H1 (cell line): Measurements from ENCODE around the gene PDF. TPM values are rescaled to one million over a fixed set of nuclear protein-coding genes. Genes with fewer than 3 reads are reported as not detected.

ENCODE experiments used
- CTCF ChIA-PET: fragments of 300-600 bp; sonication (Branson Sonifier 250); formaldehyde crosslinking; loops from one replicate; lab custom pipeline; 2021; ENCODE audit not compliant: partially characterized antibody; lab: Charles Lee
- POLR2A ChIA-PET: fragments of 300-600 bp; sonication (Branson Sonifier 250); formaldehyde crosslinking; loops from one replicate; lab custom pipeline; 2021; ENCODE audit warnings: inconsistent platforms; ENCODE audit not compliant: partially characterized antibody; lab: Charles Lee
- DNase-seq, 2 experiments: peaks; one replicate each; pipeline versions ENCODE4 v3.0.0 to v3.0.0-alpha.2; 2010 to 2022; ENCODE audit warnings: low spot score in 2 of 2, low read depth in 1 of 2, mixed read lengths in 1 of 2
- FAIRE-seq: peaks from 2 replicates; lab custom pipeline; 2011; peaks lifted over from hg19 to GRCh38; lab: Jason Lieb, UNC
- H2AFZ ChIP-seq: 2 replicates; pipeline ENCODE4 v1.8.1; 2012; ENCODE audit warnings: low read length, inconsistent platforms
- H2AK5ac ChIP-seq: 2 replicates; pipeline ENCODE4 v1.6.1; 2013; ENCODE audit warnings: low read depth, low read length
- H2BK120ac ChIP-seq: replicated peaks from 2 replicates; pipeline ENCODE3; 2013; ENCODE audit warnings: low read depth, low read length, inconsistent platforms
- H2BK12ac ChIP-seq: 2 replicates; pipeline ENCODE4 v1.6.1; 2013; ENCODE audit warnings: low read depth, low read length
- H2BK15ac ChIP-seq: 2 replicates; pipeline ENCODE4 v1.6.1; 2013; ENCODE audit warnings: low read length
- H2BK20ac ChIP-seq: 2 replicates; pipeline ENCODE4 v1.6.1; 2013; ENCODE audit warnings: low read length
- H2BK5ac ChIP-seq: 2 replicates; pipeline ENCODE4 v1.6.1; 2013; ENCODE audit warnings: low read depth, low read length
- H3K14ac ChIP-seq: 2 replicates; pipeline ENCODE4 v1.6.1; 2013; ENCODE audit warnings: inconsistent platforms; ENCODE audit not compliant: insufficient read length
- H3K18ac ChIP-seq: 2 replicates; pipeline ENCODE4 v1.6.1; 2013; ENCODE audit warnings: low read length; ENCODE audit errors: extremely low read depth
- H3K23ac ChIP-seq: 2 replicates; pipeline ENCODE4 v1.6.1; 2013; ENCODE audit warnings: inconsistent platforms; ENCODE audit not compliant: insufficient read length
- H3K23me2 ChIP-seq: 2 replicates; pipeline ENCODE4 v1.6.1; 2013; ENCODE audit warnings: low read depth, low read length
- H3K27ac ChIP-seq: 2 replicates; pipeline ENCODE4 v1.6.1; 2011; ENCODE audit warnings: low read depth, low read length, inconsistent platforms
- H3K27me3 ChIP-seq, 4 experiments: replicated peaks in 1 of 4; 1 replicate in 1 of 4; 2 replicates in 3 of 4; pipeline versions ENCODE4 v1.6.1 to v1.8.1; 2011 to 2013; ENCODE audit warnings: low read length in 3 of 4, mild to moderate bottlenecking in 3 of 4, inconsistent platforms in 2 of 4, mixed read lengths in 2 of 4, moderate library complexity in 1 of 4; ENCODE audit not compliant: control insufficient read depth in 3 of 4, insufficient read depth in 3 of 4; ENCODE audit errors: extremely low read depth in 1 of 4
- H3K36me3 ChIP-seq, 4 experiments: 2 replicates each; pipeline versions ENCODE4 v1.6.1 to v1.8.1; 2011 to 2013; ENCODE audit warnings: mild to moderate bottlenecking in 4 of 4, low read length in 3 of 4, moderate library complexity in 2 of 4, control low read depth in 1 of 4, inconsistent platforms in 1 of 4; ENCODE audit not compliant: insufficient read depth in 4 of 4, control insufficient read depth in 2 of 4
- H3K4ac ChIP-seq: replicated peaks from 2 replicates; pipeline ENCODE3; 2013; ENCODE audit warnings: low read length, low read depth, mixed read lengths, inconsistent platforms; ENCODE audit not compliant: insufficient read length
- H3K4me1 ChIP-seq, 4 experiments: replicated peaks in 1 of 4; 1 replicate in 1 of 4; 2 replicates in 3 of 4; pipeline versions ENCODE4 v1.6.1 to v1.8.1; 2011 to 2013; ENCODE audit warnings: low read length in 3 of 4, inconsistent platforms in 2 of 4, mixed read lengths in 1 of 4; ENCODE audit not compliant: insufficient read depth in 4 of 4, control insufficient read depth in 3 of 4
- H3K4me2 ChIP-seq, 2 experiments: 2 replicates each; pipeline versions ENCODE4 v1.6.1 to v1.8.1; 2011 to 2013; ENCODE audit warnings: low read depth in 2 of 2, low read length in 2 of 2, control low read depth in 1 of 2, inconsistent platforms in 1 of 2, mild to moderate bottlenecking in 1 of 2; ENCODE audit not compliant: insufficient read depth in 1 of 2
- H3K4me3 ChIP-seq, 4 experiments: fragments of 200-600, 300-600 bp in 1 of 4; sonication (generic), shearing (Covaris generic), sonication (Bioruptor Twin) in 1 of 4; 2 replicates each; pipeline versions ENCODE4 v1.5.1 to v1.8.1; 2011 to 2016; ENCODE audit warnings: low read length in 4 of 4, low read depth in 3 of 4, control low read depth in 2 of 4, inconsistent platforms in 2 of 4, mild to moderate bottlenecking in 2 of 4, mixed read lengths in 1 of 4, moderate library complexity in 1 of 4; ENCODE audit not compliant: insufficient read depth in 2 of 4; ENCODE audit errors: extremely low read depth in 1 of 4
- H3K56ac ChIP-seq: replicated peaks from 2 replicates; pipeline ENCODE3; 2013; ENCODE audit warnings: low read depth, mild to moderate bottlenecking, mixed read lengths, low read length, inconsistent platforms; ENCODE audit not compliant: insufficient read length
- H3K79me1 ChIP-seq: 2 replicates; pipeline ENCODE4 v1.6.1; 2013; ENCODE audit warnings: low read depth, low read length, control low read depth
- H3K79me2 ChIP-seq, 2 experiments: 2 replicates each; pipeline versions ENCODE4 v1.6.1 to v1.8.1; 2012 to 2013; ENCODE audit warnings: low read length in 2 of 2, mild to moderate bottlenecking in 2 of 2, inconsistent platforms in 1 of 2; ENCODE audit not compliant: insufficient read depth in 2 of 2, control insufficient read depth in 1 of 2
- H3K9ac ChIP-seq, 4 experiments: replicated peaks in 1 of 4; 1 replicate in 1 of 4; 2 replicates in 3 of 4; pipeline versions ENCODE4 v1.6.1 to v1.8.1; 2011 to 2013; ENCODE audit warnings: low read depth in 3 of 4, low read length in 3 of 4, control low read depth in 2 of 4, mild to moderate bottlenecking in 2 of 4, moderate library complexity in 2 of 4, inconsistent platforms in 1 of 4; ENCODE audit errors: extremely low read depth in 1 of 4
- H3K9me3 ChIP-seq, 2 experiments: 2 replicates each; pipeline versions ENCODE4 v1.6.1 to v1.8.1; 2012 to 2013; ENCODE audit warnings: mild to moderate bottlenecking in 2 of 2, moderate library complexity in 2 of 2, control low read depth in 1 of 2, inconsistent platforms in 1 of 2, low read depth in 1 of 2, low read length in 1 of 2, mixed read lengths in 1 of 2; ENCODE audit not compliant: insufficient read depth in 2 of 2
- H4K20me1 ChIP-seq, 2 experiments: replicated peaks in 1 of 2; 2 replicates each; pipeline versions ENCODE3 to v1.8.1; 2011 to 2013; ENCODE audit warnings: inconsistent platforms in 2 of 2, low read length in 2 of 2, mild to moderate bottlenecking in 1 of 2; ENCODE audit not compliant: insufficient read depth in 2 of 2, control insufficient read depth in 1 of 2
- H4K5ac ChIP-seq: 2 replicates; pipeline ENCODE4 v1.6.1; 2013; ENCODE audit warnings: low read length, low read depth, mixed read lengths, inconsistent platforms; ENCODE audit not compliant: insufficient read length
- H4K8ac ChIP-seq: 2 replicates; pipeline ENCODE4 v1.8.0; 2013; ENCODE audit warnings: mild to moderate bottlenecking, moderate library complexity, low read length, inconsistent platforms; ENCODE audit not compliant: insufficient read depth; ENCODE audit errors: extremely low read depth
- H4K91ac ChIP-seq: replicated peaks from 2 replicates; pipeline ENCODE3; 2013; ENCODE audit warnings: low read length, mixed read lengths, inconsistent platforms; ENCODE audit not compliant: insufficient read length
- ASH2L ChIP-seq: fragments of 200-600, 300-600 bp; sonication (generic); IDR thresholded peaks from one replicate; pipeline ENCODE4 v1.7.1; 2017; ENCODE audit warnings: low read length
- CBX8 ChIP-seq: fragments of 300-800, 300-1000 bp; sonication (generic); IDR thresholded peaks from 2 replicates; pipeline ENCODE4 v1.7.1; 2016; ENCODE audit warnings: low read depth, low read length, borderline replicate concordance
- CREB1 ChIP-seq: IDR thresholded peaks from 2 replicates; pipeline ENCODE4 v1.6.1; 2012; ENCODE audit warnings: inconsistent platforms
- CTBP2 ChIP-seq: IDR thresholded peaks from 2 replicates; pipeline ENCODE4 v1.7.0; 2011; ENCODE audit warnings: borderline replicate concordance, mild to moderate bottlenecking, moderate library complexity, mixed read lengths, low read length; ENCODE audit not compliant: insufficient read depth, insufficient read length
- CTCF ChIP-seq, 3 experiments: IDR thresholded peaks; 1 replicate in 2 of 3; 2 replicates in 1 of 3; pipeline versions ENCODE4 v1.5.1 to v1.6.1; 2011; ENCODE audit warnings: low read length in 3 of 3, mild to moderate bottlenecking in 3 of 3, inconsistent platforms in 2 of 3, low read depth in 1 of 3, moderate library complexity in 1 of 3; ENCODE audit not compliant: insufficient read depth in 1 of 3; ENCODE audit errors: control extremely low read depth in 1 of 3
- KDM5A ChIP-seq: fragments of 200-600 bp; IDR thresholded peaks from 2 replicates; pipeline ENCODE4 v1.7.1; 2012; ENCODE audit warnings: mild to moderate bottlenecking, low read length, inconsistent platforms, mixed read lengths
- NRF1 ChIP-seq: IDR thresholded peaks from 2 replicates; pipeline ENCODE4 v1.6.1; 2011; ENCODE audit warnings: mild to moderate bottlenecking, low read depth, low read length, improper control_type of control experiment
- RXRA ChIP-seq: IDR thresholded peaks from 2 replicates; pipeline ENCODE4 v1.6.1; 2011; ENCODE audit warnings: low read depth, mild to moderate bottlenecking, low read length, moderate library complexity; ENCODE audit not compliant: insufficient read depth
- SIN3A ChIP-seq, 2 experiments: IDR thresholded peaks in 1 of 2; conservative IDR thresholded peaks in 1 of 2; 2 replicates each; pipeline ENCODE4 v1.6.1; 2011 to 2012; ENCODE audit warnings: low read length in 2 of 2, improper control_type of control experiment in 1 of 2, low read depth in 1 of 2, mild to moderate bottlenecking in 1 of 2
- SRF ChIP-seq: IDR thresholded peaks from 2 replicates; pipeline ENCODE4 v1.6.1; 2011; ENCODE audit warnings: mild to moderate bottlenecking, low read depth, low read length, moderate library complexity
- YY1 ChIP-seq: IDR thresholded peaks from 2 replicates; pipeline ENCODE4 v1.6.1; 2011; ENCODE audit warnings: low read depth, mild to moderate bottlenecking, low read length
- WGBS, 2 experiments: shearing (Covaris generic) in 1 of 2; methylation state at CpG; one replicate each; pipeline versions ENCODE4 v1.1.6 to v1.1.7; 2013 to 2015; ENCODE audit warnings: low lambda C conversion rate in 2 of 2, mixed read lengths in 2 of 2, inconsistent platforms in 1 of 2, low coverage in 1 of 2, missing lambda C conversion rate in 1 of 2; ENCODE audit not compliant: insufficient replicate concordance in 2 of 2, insufficient coverage in 1 of 2, insufficient read length in 1 of 2; ENCODE audit errors: extremely low coverage in 1 of 2, missing lambda C conversion rate in 1 of 2; 5-methylcytosine and 5-hydroxymethylcytosine counted together
- polyA plus RNA-seq, 7 experiments: library from polyadenylated mRNA; depleted of rRNA in 3 of 7; stranded (reverse) in 5 of 7; unstranded in 2 of 7; fragments of >200 nt in 5 of 7; fragments of 200-250 nt in 2 of 7; gene quantifications; 1 replicate in 5 of 7; 2 replicates in 1 of 7; 4 replicates in 1 of 7; pipeline versions ENCODE4 v1.2.1 to v1.2.3, GENCODE V29; 2011 to 2013; ENCODE audit warnings: missing spikeins in 2 of 7, mixed read lengths in 2 of 7
- total RNA-seq: library from RNA; stranded (reverse); fragmentation: NEBNext Ultra II Directional; extraction: Animal tissue kit (Norgen Biotek cat#: 25700); gene quantifications from 2 replicates; pipeline ENCODE4 v1.2.1, GENCODE V29; 2021

Gene PDF
- total and polyA plus RNA-seq, 2 of the 8 experiments (the other 6 are each of a cell fraction or from before 2014, with no cell fraction given): 17.7 to 23.9 TPM

- POLR2A ChIA-PET: interaction anchor here (0.7 to 1.1 kb wide), 2 partner anchors 98 to 1016 kb away, joined by 3 to 5 read pairs; partner anchors contain the start of gene SNTB2
- Histone ChIP-seq H3K4ac (no peak overlapping the region), H3K23ac (no peak overlapping the region), H4K91ac (no peak overlapping the region), H3K36me3 (peaks cover 0 to 3% (median 1%) of the 10 kb centered on the region in 4 experiments; a peak in 2 of 8 replicates), H2AFZ (no peak overlapping the region), H2AK5ac (no peak overlapping the region), H3K4me1 (no peaks in the 10 kb centered on the region), H3K79me1 (no peaks in the 10 kb centered on the region), H3K23me2 (no peaks in the 10 kb centered on the region), H3K27me3 (no peaks in the 10 kb centered on the region), H3K18ac (no peak overlapping the region), H2BK15ac (no peak overlapping the region), H4K5ac (no peak overlapping the region), H2BK12ac (no peak overlapping the region), H3K9ac (no peak overlapping the region), H4K8ac (no peak overlapping the region), H3K27ac (no peak overlapping the region), H3K9me3 (no peaks in the 10 kb centered on the region), H3K4me2 (no peak overlapping the region), H2BK20ac (no peak overlapping the region), H3K4me3 (no peak overlapping the region), H4K20me1 (no peaks in the 10 kb centered on the region), H3K79me2 (no peaks in the 10 kb centered on the region), H3K14ac (no peak overlapping the region), H2BK120ac (no peak overlapping the region), H3K56ac (no peak overlapping the region), H2BK5ac (no peak overlapping the region)
- TF ChIP-seq RXRA (no peak), YY1 (no peak), NRF1 (no peak), SRF (no peak), CBX8 (no peak), CREB1 (no peak), CTCF (IDR thresholded peaks at IDR 0.05; ENCODE audit: control extremely low read depth in 1 of 3, insufficient read depth in 1 of 3, low read depth in 1 of 3, low read length in 3 of 3) (no peak), CTBP2 (no peak), KDM5A (no peak), SIN3A (conservative IDR thresholded peaks at IDR 0.05 in 1 of 2, IDR thresholded peaks at IDR 0.05 in 1 of 2; ENCODE audit: low read depth in 1 of 2, low read length in 2 of 2) (no peak), ASH2L (no peak)
- CTCF ChIA-PET: interaction anchor here (0.6 to 6.4 kb wide), 17 partner anchors 11 to 1021 kb away, joined by 3 to 65 read pairs (median 4); no protein-coding TSS in a partner anchor
- DNase-seq: no peak
- 94% methylated on average over 4 of the region's 4 CpGs; no CpG with 5 or more reads in 1 of the 2 experiments for WGBS, 2 experiments
- FAIRE-seq: no peak
Measured at GRCh38 chr16:69285240-69285639, 45.1 kb downstream of the PDF start.
